Astrocyte (in vitro differentiated cells and primary cell): Measurements from ENCODE around the gene MTX1. TPM values are rescaled to one million over a fixed set of nuclear protein-coding genes. Genes with fewer than 3 reads are reported as not detected.

ENCODE experiments used
- DNase-seq: peaks from one replicate; pipeline ENCODE4 v3.0.0-alpha.2; 2010; ENCODE audit warnings: low read depth
- FAIRE-seq: peaks from 2 replicates; lab custom pipeline; 2011; peaks lifted over from hg19 to GRCh38; lab: Jason Lieb, UNC
- H2AFZ ChIP-seq: 2 replicates; pipeline ENCODE4 v1.6.0; 2012; ENCODE audit warnings: low read depth, low read length, inconsistent platforms
- H3K27ac ChIP-seq: 2 replicates; pipeline ENCODE4 v1.5.1; 2011; ENCODE audit warnings: low read depth, low read length, inconsistent platforms
- H3K27me3 ChIP-seq: 2 replicates; pipeline ENCODE4 v1.6.0; 2011; ENCODE audit warnings: low read length, inconsistent platforms; ENCODE audit not compliant: insufficient read depth
- H3K36me3 ChIP-seq: 2 replicates; pipeline ENCODE4 v1.5.1; 2011; ENCODE audit warnings: low read length, inconsistent platforms; ENCODE audit not compliant: insufficient read depth
- H3K4me1 ChIP-seq: 2 replicates; pipeline ENCODE4 v1.5.1; 2011; ENCODE audit warnings: low read length, inconsistent platforms; ENCODE audit not compliant: insufficient read depth
- H3K4me2 ChIP-seq: 2 replicates; pipeline ENCODE4 v1.6.0; 2012; ENCODE audit warnings: low read length, inconsistent platforms
- H3K4me3 ChIP-seq: 2 replicates; pipeline ENCODE4 v1.5.1; 2011; ENCODE audit warnings: low read depth, mild to moderate bottlenecking, low read length, inconsistent platforms; ENCODE audit not compliant: insufficient read depth
- H3K79me2 ChIP-seq: 2 replicates; pipeline ENCODE4 v1.6.0; 2012; ENCODE audit warnings: mild to moderate bottlenecking, low read length, inconsistent platforms; ENCODE audit not compliant: insufficient read depth
- H3K9ac ChIP-seq: 2 replicates; pipeline ENCODE4 v1.6.0; 2012; ENCODE audit warnings: mild to moderate bottlenecking, low read length, inconsistent platforms
- H3K9me3 ChIP-seq: 2 replicates; pipeline ENCODE4 v1.5.1; 2012; ENCODE audit warnings: low read depth, mild to moderate bottlenecking, low read length, inconsistent platforms; ENCODE audit not compliant: insufficient read depth
- H4K20me1 ChIP-seq: 2 replicates; pipeline ENCODE4 v1.6.0; 2012; ENCODE audit warnings: low read length, inconsistent platforms; ENCODE audit not compliant: insufficient read depth
- H3K27ac Mint-ChIP-seq: one replicate; pipeline ENCODE4 v1.8.0; 2021; ENCODE audit warnings: mild to moderate bottlenecking, mixed read lengths; ENCODE audit not compliant: unreplicated experiment
- H3K27me3 Mint-ChIP-seq: one replicate; pipeline ENCODE4 v1.8.0; 2021; ENCODE audit warnings: low read depth, mixed read lengths; ENCODE audit not compliant: unreplicated experiment
- H3K36me3 Mint-ChIP-seq: one replicate; pipeline ENCODE4 v1.8.0; 2021; ENCODE audit warnings: low read depth, mixed read lengths; ENCODE audit not compliant: unreplicated experiment
- H3K4me1 Mint-ChIP-seq: one replicate; pipeline ENCODE4 v1.8.0; 2021; ENCODE audit warnings: low read depth, mixed read lengths; ENCODE audit not compliant: unreplicated experiment
- H3K4me3 Mint-ChIP-seq: one replicate; pipeline ENCODE4 v1.8.0; 2021; ENCODE audit warnings: mild to moderate bottlenecking, moderate library complexity, mixed read lengths; ENCODE audit not compliant: unreplicated experiment
- H3K9me3 Mint-ChIP-seq: one replicate; pipeline ENCODE4 v1.8.0; 2021; ENCODE audit warnings: mild to moderate bottlenecking, mixed read lengths; ENCODE audit not compliant: unreplicated experiment
- EZH2 ChIP-seq: IDR thresholded peaks from 2 replicates; pipeline ENCODE4 v1.6.1; 2012; ENCODE audit warnings: mild to moderate bottlenecking, low read length, inconsistent platforms; ENCODE audit not compliant: insufficient read depth
- total RNA-seq: library from RNA; stranded (reverse); gene quantifications from 2 replicates; pipeline ENCODE4 v1.2.1, GENCODE V29; 2021
- TF ChIP-seq, protein P1 (sequence below): IDR thresholded peaks from 2 replicates; pipeline ENCODE4 v1.5.1; 2011; ENCODE audit warnings: low read depth, mild to moderate bottlenecking, inconsistent platforms, low read length, moderate library complexity; ENCODE audit not compliant: insufficient read depth

Gene MTX1
- total RNA-seq, 1 donor from 2014 or later, result 41.8 TPM

DNA sequence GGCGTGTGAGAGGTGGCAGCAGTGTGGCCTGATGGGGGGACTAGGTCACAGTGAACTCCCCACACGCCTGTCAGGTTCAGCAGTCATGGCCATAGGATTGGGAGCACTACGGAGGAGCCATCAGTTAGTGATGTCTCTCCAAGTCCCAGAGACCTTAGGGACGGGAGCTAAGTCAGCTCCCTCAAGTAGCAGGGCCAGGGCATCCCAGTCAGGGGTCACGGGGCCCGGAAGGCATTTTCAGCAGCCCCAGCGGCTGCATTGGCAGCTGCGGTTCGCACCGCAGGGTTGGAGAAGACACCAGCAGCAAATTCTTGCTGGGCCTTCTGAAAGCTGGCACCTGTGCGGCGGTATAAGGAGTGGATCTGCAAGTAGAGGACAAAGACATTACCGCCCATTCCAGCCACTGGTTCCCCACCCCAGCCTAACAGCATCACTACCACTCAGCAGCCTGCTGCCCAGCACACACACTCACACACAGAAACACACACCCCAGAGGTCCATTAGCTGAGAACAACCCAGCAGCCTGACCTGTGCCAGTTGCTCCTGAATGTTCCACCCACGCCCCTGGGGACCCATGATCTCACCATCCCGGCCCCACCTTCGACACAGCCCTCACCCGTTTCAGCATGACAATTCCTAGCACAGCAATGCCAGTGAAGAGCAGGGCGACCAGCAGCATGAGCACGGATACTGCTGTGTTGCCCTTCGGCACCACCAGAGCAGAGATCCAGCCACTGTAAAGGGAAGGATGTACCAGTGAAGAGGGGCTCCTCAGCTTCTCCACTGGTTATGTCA is 47.8 kb downstream of the MTX1 start:
- no peaks in the 10 kb centered on the region for H3K9me3 Mint-ChIP-seq
- TF ChIP-seq, protein P1, sequence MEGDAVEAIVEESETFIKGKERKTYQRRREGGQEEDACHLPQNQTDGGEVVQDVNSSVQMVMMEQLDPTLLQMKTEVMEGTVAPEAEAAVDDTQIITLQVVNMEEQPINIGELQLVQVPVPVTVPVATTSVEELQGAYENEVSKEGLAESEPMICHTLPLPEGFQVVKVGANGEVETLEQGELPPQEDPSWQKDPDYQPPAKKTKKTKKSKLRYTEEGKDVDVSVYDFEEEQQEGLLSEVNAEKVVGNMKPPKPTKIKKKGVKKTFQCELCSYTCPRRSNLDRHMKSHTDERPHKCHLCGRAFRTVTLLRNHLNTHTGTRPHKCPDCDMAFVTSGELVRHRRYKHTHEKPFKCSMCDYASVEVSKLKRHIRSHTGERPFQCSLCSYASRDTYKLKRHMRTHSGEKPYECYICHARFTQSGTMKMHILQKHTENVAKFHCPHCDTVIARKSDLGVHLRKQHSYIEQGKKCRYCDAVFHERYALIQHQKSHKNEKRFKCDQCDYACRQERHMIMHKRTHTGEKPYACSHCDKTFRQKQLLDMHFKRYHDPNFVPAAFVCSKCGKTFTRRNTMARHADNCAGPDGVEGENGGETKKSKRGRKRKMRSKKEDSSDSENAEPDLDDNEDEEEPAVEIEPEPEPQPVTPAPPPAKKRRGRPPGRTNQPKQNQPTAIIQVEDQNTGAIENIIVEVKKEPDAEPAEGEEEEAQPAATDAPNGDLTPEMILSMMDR, result no peak
- TF ChIP-seq EZH2, result no peak
- peaks cover 27% of the 10 kb centered on the region for H3K4me1 ChIP-seq
- no peaks in the 10 kb centered on the region for H3K27me3 Mint-ChIP-seq
- no peaks in the 10 kb centered on the region for H3K27me3 ChIP-seq
- H3K27ac Mint-ChIP-seq, result no peak overlapping the region
- peaks cover 29% of the 10 kb centered on the region for H3K79me2 ChIP-seq
- H3K27ac ChIP-seq, result peak overlapping the region; percentile 83
- H3K4me1 Mint-ChIP-seq, result peaks cover 25% of the 10 kb centered on the region
- peak overlapping the region; percentile 82 for H3K4me3 Mint-ChIP-seq
- DNase-seq, result no peak
- no peaks in the 10 kb centered on the region for H3K9me3 ChIP-seq
- peak overlapping the region; percentile 98 for H2AFZ ChIP-seq
- peaks cover 7% of the 10 kb centered on the region for H3K36me3 ChIP-seq
- H3K9ac ChIP-seq, result peak overlapping the region; percentile 82
- H3K4me2 ChIP-seq, result peak overlapping the region; percentile 97
- peak overlapping the region; percentile 79 for H3K4me3 ChIP-seq
- peaks cover 6% of the 10 kb centered on the region for H3K36me3 Mint-ChIP-seq
- H4K20me1 ChIP-seq, result no peaks in the 10 kb centered on the region
- no peak for FAIRE-seq

DNA sequence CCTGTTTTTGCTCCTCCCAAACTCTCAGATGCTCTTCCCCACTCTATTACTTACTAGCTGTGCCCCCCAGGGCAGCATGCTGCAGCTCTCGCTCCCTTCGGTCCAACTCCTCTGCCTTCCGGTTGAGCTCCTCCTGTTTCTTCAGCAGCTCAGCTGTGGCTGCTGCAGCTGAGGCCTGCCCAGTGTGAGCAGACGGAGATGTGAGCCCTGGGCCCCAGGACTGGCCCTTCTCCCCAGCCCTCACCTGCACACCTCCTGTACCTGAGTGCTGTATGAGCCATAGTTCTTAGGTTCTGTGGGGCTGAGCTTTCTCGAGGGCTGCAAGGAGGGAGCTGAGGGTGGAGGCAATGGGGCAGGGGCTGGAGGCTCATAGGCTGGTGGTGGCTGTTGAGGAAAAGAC is 51.8 kb downstream of the MTX1 start:
- peaks cover 24% of the 10 kb centered on the region for H3K4me1 ChIP-seq

More for the DNA sequence above, 51.8 kb downstream of the MTX1 start:
- no peak overlapping the region for H3K9ac ChIP-seq
- H3K27me3 ChIP-seq, result no peaks in the 10 kb centered on the region
- H3K27ac ChIP-seq, result no peak overlapping the region
- H3K36me3 ChIP-seq, result peaks cover 31% of the 10 kb centered on the region
- peak overlapping the region; percentile 90 for H3K4me3 Mint-ChIP-seq
- TF ChIP-seq EZH2, result no peak
- TF ChIP-seq, protein P1, result no peak
- FAIRE-seq (no peak), DNase-seq (no peak)
- H3K4me2 ChIP-seq, result peak overlapping the region; percentile 91
- peak overlapping the region; percentile 58 for H3K27ac Mint-ChIP-seq
- no peak overlapping the region for H2AFZ ChIP-seq
- peaks cover 16% of the 10 kb centered on the region for H3K4me1 Mint-ChIP-seq
- H3K4me3 ChIP-seq, result no peak overlapping the region
- H3K9me3 ChIP-seq, result no peaks in the 10 kb centered on the region
- no peaks in the 10 kb centered on the region for H3K27me3 Mint-ChIP-seq
- H4K20me1 ChIP-seq, result no peaks in the 10 kb centered on the region
- peaks cover 19% of the 10 kb centered on the region for H3K79me2 ChIP-seq
- H3K9me3 Mint-ChIP-seq, result no peaks in the 10 kb centered on the region
- peaks cover 18% of the 10 kb centered on the region for H3K36me3 Mint-ChIP-seq
